K562 (cell line): ENCODE data around the gene NUAK1. TPM values are rescaled to one million over a fixed set of nuclear protein-coding genes. Genes with fewer than 3 reads are reported as not detected.
A peak's percentile ranks its signal among the peaks of the same experiment; 100 is the strongest.

Experiments used
- ATAC-seq: fragments of 200-7000 bp; cut with Tn5 transposase; 3 replicates; pipeline ENCODE4 v1.9.1; 2020; ENCODE audit warnings: moderate library complexity
- BruUV-seq: library from RNA; stranded (reverse); fragments of 400-500 nt; replicated peaks from 2 replicates; lab custom pipeline; 2021; lab: Mats Ljungman, UMichigan
- CTCF ChIA-PET: fragments of 300-600 bp; formaldehyde crosslinking; extraction: SDS; loops from one replicate; lab custom pipeline; 2021; ENCODE audit warnings: low intra/inter-chr PET ratio; lab: Yijun Ruan, JAX
- POLR2A ChIA-PET: fragments of 300-600, 350-650 bp; sonication (Branson Sonifier 250); formaldehyde crosslinking; extraction: SDS; loops from one replicate; lab custom pipeline; 2021; ENCODE audit warnings: antibody characterized with exemption, inconsistent platforms; lab: Yijun Ruan, JAX
- DNase-seq, 4 experiments: peaks; one replicate each; pipeline versions ENCODE4 v3.0.0 to v3.0.0-alpha.2; 2011 to 2018; ENCODE audit warnings: low spot score in 3 of 4, mixed read lengths in 3 of 4; ENCODE audit errors: extremely low read depth in 1 of 4
- FAIRE-seq: peaks from 2 replicates; lab custom pipeline; 2011; peaks lifted over from hg19 to GRCh38; lab: Jason Lieb, UNC
- H2AFZ ChIP-seq: 2 replicates; pipeline ENCODE4 v1.6.0; 2011; ENCODE audit warnings: low read depth, low read length, control low read depth, inconsistent platforms
- H3K27ac ChIP-seq: fragments of 200-600 bp; 3 replicates; pipeline ENCODE4 v1.8.0; 2011; ENCODE audit warnings: low read depth, mild to moderate bottlenecking, control low read depth, inconsistent platforms, low read length, moderate library complexity, mixed read lengths; ENCODE audit errors: extremely low read depth
- H3K27me3 ChIP-seq, 2 experiments: fragments of 300-600 bp in 1 of 2; 2 replicates in 1 of 2; 3 replicates in 1 of 2; pipeline versions ENCODE4 v1.6.0 to v1.8.0; 2011; ENCODE audit warnings: inconsistent platforms in 2 of 2, low read length in 2 of 2, mild to moderate bottlenecking in 1 of 2, mixed read lengths in 1 of 2, moderate library complexity in 1 of 2; ENCODE audit not compliant: control insufficient read depth in 2 of 2, insufficient read depth in 2 of 2
- H3K36me3 ChIP-seq: fragments of 300-600 bp; 3 replicates; pipeline ENCODE4 v1.8.0; 2011; ENCODE audit warnings: mild to moderate bottlenecking, low read length, inconsistent platforms; ENCODE audit not compliant: control insufficient read depth, insufficient read depth
- H3K4me1 ChIP-seq, 2 experiments: fragments of 200-600 bp in 1 of 2; replicated peaks in 1 of 2; 2 replicates in 1 of 2; 3 replicates in 1 of 2; pipeline versions ENCODE4 v1.5.1 to v1.8.0; 2011; ENCODE audit warnings: inconsistent platforms in 2 of 2, low read length in 2 of 2, mild to moderate bottlenecking in 1 of 2, mixed read lengths in 1 of 2, moderate library complexity in 1 of 2; ENCODE audit not compliant: control insufficient read depth in 2 of 2, insufficient read depth in 2 of 2
- H3K4me2 ChIP-seq: 2 replicates; pipeline ENCODE4 v1.6.1; 2011; ENCODE audit warnings: low read length, control low read depth, inconsistent platforms, mixed read lengths; ENCODE audit not compliant: insufficient read depth
- H3K4me3 ChIP-seq: fragments of 200-600 bp; sonication (generic), shearing (Covaris generic); 2 replicates; pipeline ENCODE4 v1.5.1; 2016; ENCODE audit warnings: control low read depth, inconsistent platforms
- H3K79me2 ChIP-seq: fragments of 200-600 bp; 3 replicates; pipeline ENCODE4 v1.8.0; 2011; ENCODE audit warnings: low read length, inconsistent platforms; ENCODE audit not compliant: control insufficient read depth, insufficient read depth
- H3K9ac ChIP-seq, 2 experiments: 2 replicates each; pipeline versions ENCODE4 v1.6.0 to v1.6.1; 2011; ENCODE audit warnings: low read depth in 2 of 2, low read length in 2 of 2, control low read depth in 1 of 2, inconsistent platforms in 1 of 2, mild to moderate bottlenecking in 1 of 2, mixed read lengths in 1 of 2; ENCODE audit not compliant: insufficient read depth in 1 of 2
- H3K9me1 ChIP-seq: one replicate; pipeline ENCODE4 v1.6.0; 2011; ENCODE audit warnings: inconsistent platforms, mild to moderate bottlenecking, low read length, moderate library complexity; ENCODE audit not compliant: control insufficient read depth, insufficient read depth
- H3K9me3 ChIP-seq: replicated peaks from 2 replicates; pipeline ENCODE4 v1.5.1; 2011; ENCODE audit warnings: low read depth, low read length, inconsistent platforms; ENCODE audit not compliant: control insufficient read depth, insufficient read depth
- H4K20me1 ChIP-seq: replicated peaks from 2 replicates; pipeline ENCODE4 v1.6.1; 2011; ENCODE audit warnings: low read length, inconsistent platforms, mixed read lengths; ENCODE audit not compliant: control insufficient read depth, insufficient read depth
- ADNP ChIP-seq: fragments of 200-800 bp; sonication (Bioruptor generic); IDR thresholded peaks from 2 replicates; pipeline ENCODE4 v1.6.1; 2016; ENCODE audit warnings: missing genetic modification characterization, missing compliant biosample characterization
- ARHGAP35 ChIP-seq: fragments of 450-650 bp; IDR thresholded peaks from 2 replicates; pipeline ENCODE4 v1.6.1; 2018; ENCODE audit not compliant: partially characterized antibody
- KLF13 ChIP-seq: fragments of 450-650 bp; IDR thresholded peaks from 2 replicates; pipeline ENCODE4 v1.6.1; 2016; ENCODE audit warnings: missing genetic modification characterization, low read depth, mild to moderate bottlenecking, missing compliant biosample characterization, moderate library complexity, borderline replicate concordance
- MCM2 ChIP-seq: fragments of 450-650 bp; IDR thresholded peaks from 2 replicates; pipeline ENCODE4 v1.6.1; 2017; ENCODE audit warnings: low read depth, mild to moderate bottlenecking
- WGBS: fragments of 100-300 bp; shearing (Covaris generic); methylation state at CpG from one replicate; pipeline ENCODE4 v1.1.6; 2016; ENCODE audit warnings: low coverage, mixed read lengths; ENCODE audit not compliant: insufficient coverage; ENCODE audit errors: missing lambda C conversion rate; 5-methylcytosine and 5-hydroxymethylcytosine counted together
- in situ Hi-C: fragments of 300-500 bp; cut with MboI; formaldehyde crosslinking; loops from 4 replicates; pipeline ENCODE4 v1.15.0; 2018; ENCODE audit warnings: inconsistent platforms, mixed read lengths
- intact Hi-C: fragments of 100-400 bp; cut with micrococcal nuclease; formaldehyde crosslinking; loops from 2 replicates; pipeline ENCODE4 v1.14.2; 2022
- polyA plus RNA-seq, 8 experiments: library from polyadenylated mRNA; depleted of rRNA in 4 of 8; stranded (reverse) in 5 of 8; unstranded in 3 of 8; fragments of >200 nt; fragmentation: Nextera tagmentation in 2 of 8; fragmentation: Illumina TruSeq in 1 of 8; extraction: Ambion mirVana in 2 of 8; extraction: Trizol in 1 of 8; gene quantifications; 2 replicates each; pipeline versions ENCODE4 v1.2.1 to v1.2.3, GENCODE V29; 2011 to 2014; ENCODE audit warnings: inconsistent platforms in 1 of 8, missing spikeins in 1 of 8
- total RNA-seq, 7 experiments: library from RNA; depleted of rRNA in 6 of 7; stranded (reverse); fragments of >200 nt in 6 of 7; fragmentation: Illumina TruSeq in 2 of 7; extraction: Trizol in 2 of 7; gene quantifications; 2 replicates each; pipeline versions ENCODE4 v1.2.1 to v1.2.3, GENCODE V29; 2011 to 2021; ENCODE audit warnings: low replicate concordance in 1 of 7
- TF ChIP-seq, protein P1 (sequence below), 2 experiments: IDR thresholded peaks; 2 replicates each; pipeline ENCODE4 v1.6.1; 2011; ENCODE audit warnings: borderline replicate concordance in 1 of 2, control low read depth in 1 of 2, low read depth in 1 of 2, low read length in 1 of 2, mild to moderate bottlenecking in 1 of 2, mixed read lengths in 1 of 2, moderate library complexity in 1 of 2; ENCODE audit not compliant: insufficient read depth in 1 of 2, insufficient read length in 1 of 2, poor library complexity in 1 of 2, severe bottlenecking in 1 of 2; ENCODE audit errors: extremely low read depth in 1 of 2

NUAK1 gene
- total and polyA plus RNA-seq, 9 of the 15 experiments (the other 6 are each of a cell fraction or from before 2014, with no cell fraction given): 0.02 TPM; not detected in 8

DNA sequence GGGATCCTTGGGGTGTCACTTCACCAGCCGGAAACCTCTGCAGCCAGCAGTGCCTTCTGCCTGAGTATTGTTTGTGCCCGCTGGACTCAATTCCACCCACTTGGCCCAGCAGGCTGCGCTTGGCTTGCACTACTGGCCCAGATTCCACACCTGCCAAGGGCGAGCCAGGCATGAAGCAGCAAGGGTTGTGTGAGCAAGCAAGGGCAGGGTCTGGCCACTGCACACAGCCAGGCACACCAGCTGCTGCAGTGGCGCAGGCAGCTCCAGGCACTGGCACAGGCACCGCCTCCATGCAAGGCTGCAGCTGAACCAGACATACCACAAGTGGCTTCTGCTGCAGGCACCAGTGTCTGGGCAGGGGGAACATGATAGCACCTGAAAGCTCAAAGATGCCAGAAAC, 99.5 kb downstream of the NUAK1 start:
- Histone ChIP-seq H4K20me1 (no peaks in the 10 kb centered on the region), H3K4me3 (no peak overlapping the region), H3K79me2 (no peaks in the 10 kb centered on the region), H3K4me1 (0 out of 5 replicates have a peak, but pooled peaks cover 0 to 3% of the 10 kb centered on the region in 2 experiments), H3K36me3 (no peaks in the 10 kb centered on the region), H2AFZ (no peak overlapping the region), H3K4me2 (no peak overlapping the region), H3K27me3 (no peaks in the 10 kb centered on the region), H3K9me3 (no peaks in the 10 kb centered on the region), H3K27ac (no peak overlapping the region), H3K9ac (0 out of 4 replicates have a peak overlapping the region, but pooled peaks of 1 of the 2 experiments have one; percentile 7), H3K9me1 (no peaks in the 10 kb centered on the region)
- TF ChIP-seq ADNP (tag): no peak
- no peak for TF ChIP-seq ARHGAP35
- TF ChIP-seq, protein P1, sequence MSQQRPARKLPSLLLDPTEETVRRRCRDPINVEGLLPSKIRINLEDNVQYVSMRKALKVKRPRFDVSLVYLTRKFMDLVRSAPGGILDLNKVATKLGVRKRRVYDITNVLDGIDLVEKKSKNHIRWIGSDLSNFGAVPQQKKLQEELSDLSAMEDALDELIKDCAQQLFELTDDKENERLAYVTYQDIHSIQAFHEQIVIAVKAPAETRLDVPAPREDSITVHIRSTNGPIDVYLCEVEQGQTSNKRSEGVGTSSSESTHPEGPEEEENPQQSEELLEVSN (IDR thresholded peaks at IDR 0.05; ENCODE audit: borderline replicate concordance in 1 of 2, extremely low read depth in 1 of 2, insufficient read depth in 1 of 2, insufficient read length in 1 of 2, low read depth in 1 of 2, low read length in 1 of 2, poor library complexity in 1 of 2, severe bottlenecking in 1 of 2): no peak
- no peak for TF ChIP-seq KLF13 (tag)
- no peak for TF ChIP-seq MCM2
- no TSS peak for BruUV-seq
- ATAC-seq: no peak
- no peak for DNase-seq
- no peak for FAIRE-seq
- ChIA-PET POLR2A (interaction anchor here (0.6 kb wide), 1 partner anchor 9 kb away, joined by 3 read pairs; no protein-coding TSS in a partner anchor), CTCF (no interaction called here)
- 1% methylated on average over 6 of the region's 6 CpGs for WGBS
- in situ Hi-C loops: no loop called here
- intact Hi-C loops: no loop called here
